HUES64 (cell line): ENCODE data around the gene SYNGR1. TPM values are rescaled to one million over a fixed set of nuclear protein-coding genes. Genes with fewer than 3 reads are reported as not detected.

ENCODE experiments used
- H3K27ac ChIP-seq: 2 replicates; pipeline ENCODE4 v1.7.0; 2013; ENCODE audit warnings: low read depth, low read length, inconsistent platforms
- H3K27me3 ChIP-seq: 2 replicates; pipeline ENCODE4 v1.6.1; 2013; ENCODE audit warnings: mild to moderate bottlenecking, low read length; ENCODE audit not compliant: insufficient read depth
- H3K36me3 ChIP-seq: 2 replicates; pipeline ENCODE4 v1.6.1; 2013; ENCODE audit warnings: mild to moderate bottlenecking, low read length; ENCODE audit not compliant: insufficient read depth
- H3K4me1 ChIP-seq: 2 replicates; pipeline ENCODE4 v1.6.1; 2013; ENCODE audit warnings: mild to moderate bottlenecking, low read length, moderate library complexity; ENCODE audit not compliant: insufficient read depth
- H3K4me3 ChIP-seq: 2 replicates; pipeline ENCODE4 v1.5.1; 2013; ENCODE audit warnings: mild to moderate bottlenecking, low read length, moderate library complexity
- H3K9ac ChIP-seq: 2 replicates; pipeline ENCODE4 v1.6.1; 2013; ENCODE audit warnings: mild to moderate bottlenecking, low read depth, low read length
- H3K9me3 ChIP-seq: 2 replicates; pipeline ENCODE4 v1.6.1; 2013; ENCODE audit warnings: low read depth, low read length; ENCODE audit not compliant: insufficient read depth
- WGBS: fragments of 150-250, 120-280 bp; methylation state at CpG from one replicate; pipeline ENCODE4 v1.1.7; 2013; ENCODE audit warnings: missing lambda C conversion rate; 5-methylcytosine and 5-hydroxymethylcytosine counted together
- polyA plus RNA-seq, 2 experiments: library from polyadenylated mRNA; stranded (reverse); fragments of 50-300 nt; gene quantifications; one replicate each; pipeline ENCODE4 v1.2.3, GENCODE V29; 2013

The SYNGR1 gene, protein sequence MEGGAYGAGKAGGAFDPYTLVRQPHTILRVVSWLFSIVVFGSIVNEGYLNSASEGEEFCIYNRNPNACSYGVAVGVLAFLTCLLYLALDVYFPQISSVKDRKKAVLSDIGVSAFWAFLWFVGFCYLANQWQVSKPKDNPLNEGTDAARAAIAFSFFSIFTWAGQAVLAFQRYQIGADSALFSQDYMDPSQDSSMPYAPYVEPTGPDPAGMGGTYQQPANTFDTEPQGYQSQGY
- polyA plus RNA-seq (2013, experiment 1 of 2) = 12.3 TPM
- 13.8 TPM for polyA plus RNA-seq (2013, experiment 2 of 2)

- peak within 1 kb of the TSS; percentile 82 for H3K4me3 ChIP-seq
- 4% methylated on average over 87 of the region's 87 CpGs for WGBS
- no peaks in the 10 kb centered on the region for H3K36me3 ChIP-seq
- peaks cover 5% of the 10 kb centered on the region; the same call in 1 of the 2 replicates for H3K27me3 ChIP-seq
- peaks cover 21% of the 10 kb centered on the region for H3K4me1 ChIP-seq
- peak within 1 kb of the TSS; percentile 73 for H3K9ac ChIP-seq
- H3K9me3 ChIP-seq = no peaks in the 10 kb centered on the region
- no peak within 1 kb of the TSS for H3K27ac ChIP-seq
Measured at GRCh38 chr22:39349967-39350726, at the start of gene SYNGR1. Gene SYNGR1, plus strand, starts transcription at chr22:39349991. Its CDS starts 20 bp downstream, at chr22:39350011.

GRCh38 chr22:39300186-39300830 lies 49.5 kb upstream of the SYNGR1 start:
- H3K27me3 ChIP-seq = no peaks in the 10 kb centered on the region
- 44% methylated on average over 19 of the region's 19 CpGs for WGBS
- no peak overlapping the region for H3K4me3 ChIP-seq
- no peak overlapping the region; the same call in 1 of the 2 replicates for H3K9ac ChIP-seq
- H3K27ac ChIP-seq = peak overlapping the region; percentile 27; the same call in 1 of the 2 replicates
- peaks cover 3% of the 10 kb centered on the region; the same call in 1 of the 2 replicates for H3K9me3 ChIP-seq
- H3K36me3 ChIP-seq = no peaks in the 10 kb centered on the region
- H3K4me1 ChIP-seq = peaks cover 13% of the 10 kb centered on the region; the same call in 1 of the 2 replicates

DNA sequence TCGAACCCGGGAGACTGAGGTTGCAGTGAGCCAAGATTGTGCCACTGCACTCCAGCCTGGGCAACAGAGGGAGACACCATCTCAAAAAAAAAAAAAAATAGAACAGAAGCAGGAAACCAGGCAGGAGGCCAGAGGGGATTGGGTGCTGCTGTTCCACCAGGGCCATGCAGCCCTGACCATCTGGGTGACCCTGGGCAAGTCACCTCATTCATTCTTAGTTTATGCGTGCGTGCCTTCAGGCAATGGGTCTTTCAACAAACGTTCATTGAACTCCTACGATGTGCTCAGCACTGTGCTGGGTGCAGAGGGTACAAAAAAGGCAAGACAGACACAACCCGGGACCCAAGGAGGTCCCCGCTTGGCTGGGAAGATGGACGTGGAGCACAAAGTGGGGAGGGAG lies 48.7 kb upstream of the SYNGR1 start:
- no peak overlapping the region for H3K27ac ChIP-seq
- H3K4me1 ChIP-seq = peaks cover 13% of the 10 kb centered on the region; the same call in 1 of the 2 replicates
- 92% methylated on average over 9 of the region's 9 CpGs for WGBS
- H3K4me3 ChIP-seq = no peak overlapping the region
- no peak overlapping the region for H3K9ac ChIP-seq
- H3K36me3 ChIP-seq = no peaks in the 10 kb centered on the region
- peaks cover 3% of the 10 kb centered on the region; the same call in 1 of the 2 replicates for H3K9me3 ChIP-seq
- H3K27me3 ChIP-seq = no peaks in the 10 kb centered on the region

DNA sequence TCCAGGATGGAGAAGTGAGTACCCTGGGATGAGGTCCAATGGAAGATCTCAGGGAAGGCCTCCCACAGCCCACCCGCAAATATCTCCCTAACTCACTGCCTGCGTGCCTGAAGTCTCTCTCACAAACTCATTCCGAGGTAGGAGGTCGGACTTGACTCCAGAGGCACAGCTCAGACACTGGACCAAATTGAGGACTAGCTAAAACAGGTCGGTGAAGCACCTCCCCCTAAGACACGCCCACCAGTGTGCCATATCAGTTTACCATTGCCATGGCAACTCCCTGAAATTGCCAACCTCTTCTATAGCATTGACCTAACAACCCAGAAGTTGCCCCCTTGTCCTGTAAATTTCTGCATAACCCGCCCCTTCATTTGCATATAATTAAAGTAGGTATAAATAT lies 47.9 kb upstream of the SYNGR1 start:
- Histone ChIP-seq H3K9me3 (peaks cover 3% of the 10 kb centered on the region; the same call in 1 of the 2 replicates), H3K9ac (no peak overlapping the region), H3K36me3 (no peaks in the 10 kb centered on the region), H3K27me3 (no peaks in the 10 kb centered on the region), H3K4me3 (no peak overlapping the region), H3K4me1 (peaks cover 11% of the 10 kb centered on the region; the same call in 1 of the 2 replicates), H3K27ac (no peak overlapping the region)
- WGBS = 84% methylated on average over 6 of the region's 7 CpGs

DNA sequence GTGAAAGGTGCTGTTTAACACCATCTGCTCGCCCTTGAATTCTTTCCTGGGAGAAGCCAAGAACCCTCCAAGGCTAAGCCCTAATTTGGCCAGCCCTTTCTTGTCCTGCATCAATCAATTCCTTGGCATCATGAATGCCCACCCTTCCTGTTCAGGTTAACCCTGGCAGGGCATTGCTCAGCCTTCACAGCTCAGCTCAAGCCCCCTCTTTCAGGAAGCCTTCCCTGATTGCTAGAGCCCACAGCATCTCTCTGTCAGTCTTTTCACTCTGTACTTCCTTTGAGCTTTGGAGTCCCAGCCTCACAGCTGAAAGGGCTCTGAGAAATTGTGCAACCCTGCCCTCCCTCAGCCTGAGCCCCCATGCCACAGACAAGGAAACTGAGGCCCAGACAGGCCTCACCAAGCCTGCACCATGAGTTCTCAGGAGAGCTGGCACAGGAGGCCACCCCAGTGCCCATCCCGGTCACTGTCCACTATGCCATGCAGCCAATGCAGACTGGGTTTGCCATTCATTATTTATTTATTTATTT lies 47.3 kb upstream of the SYNGR1 start:
- Histone ChIP-seq H3K36me3 (no peaks in the 10 kb centered on the region), H3K4me1 (peaks cover 6% of the 10 kb centered on the region; the same call in 1 of the 2 replicates), H3K27ac (no peak overlapping the region), H3K4me3 (no peak overlapping the region), H3K9me3 (peaks cover 3% of the 10 kb centered on the region; the same call in 1 of the 2 replicates), H3K9ac (no peak overlapping the region), H3K27me3 (no peaks in the 10 kb centered on the region)
- 90% methylated on average over 1 of the region's 2 CpGs for WGBS

GRCh38 chr22:39303358-39303757 lies 46.4 kb upstream of the SYNGR1 start:
- WGBS = 90% methylated on average over 11 of the region's 11 CpGs
- H3K4me1 ChIP-seq = peaks cover 1% of the 10 kb centered on the region; the same call in 1 of the 2 replicates
- H3K27ac ChIP-seq = no peak overlapping the region
- peaks cover 3% of the 10 kb centered on the region; the same call in 1 of the 2 replicates for H3K9me3 ChIP-seq
- no peaks in the 10 kb centered on the region for H3K36me3 ChIP-seq
- no peak overlapping the region for H3K9ac ChIP-seq
- H3K27me3 ChIP-seq = no peaks in the 10 kb centered on the region
- no peak overlapping the region for H3K4me3 ChIP-seq

- H3K27ac ChIP-seq = no peak overlapping the region
- no peak overlapping the region for H3K9ac ChIP-seq
- H3K9me3 ChIP-seq = peaks cover 3% of the 10 kb centered on the region; the same call in 1 of the 2 replicates
- no peaks in the 10 kb centered on the region for H3K36me3 ChIP-seq
- no peak overlapping the region for H3K4me3 ChIP-seq
- peaks cover 8% of the 10 kb centered on the region for H3K4me1 ChIP-seq
- WGBS = 94% methylated on average over 16 of the region's 16 CpGs
- no peaks in the 10 kb centered on the region for H3K27me3 ChIP-seq
Measured at GRCh38 chr22:39303892-39304671, 45.7 kb upstream of the SYNGR1 start.

- Histone ChIP-seq H3K9me3 (peaks cover 3% of the 10 kb centered on the region; the same call in 1 of the 2 replicates), H3K4me1 (peaks cover 17% of the 10 kb centered on the region), H3K4me3 (no peak overlapping the region), H3K27ac (no peak overlapping the region), H3K9ac (no peak overlapping the region), H3K36me3 (peaks cover 2% of the 10 kb centered on the region), H3K27me3 (no peaks in the 10 kb centered on the region)
- WGBS = 91% methylated on average over 14 of the region's 14 CpGs
Measured at GRCh38 chr22:39306456-39307361, 43.1 kb upstream of the SYNGR1 start.

DNA sequence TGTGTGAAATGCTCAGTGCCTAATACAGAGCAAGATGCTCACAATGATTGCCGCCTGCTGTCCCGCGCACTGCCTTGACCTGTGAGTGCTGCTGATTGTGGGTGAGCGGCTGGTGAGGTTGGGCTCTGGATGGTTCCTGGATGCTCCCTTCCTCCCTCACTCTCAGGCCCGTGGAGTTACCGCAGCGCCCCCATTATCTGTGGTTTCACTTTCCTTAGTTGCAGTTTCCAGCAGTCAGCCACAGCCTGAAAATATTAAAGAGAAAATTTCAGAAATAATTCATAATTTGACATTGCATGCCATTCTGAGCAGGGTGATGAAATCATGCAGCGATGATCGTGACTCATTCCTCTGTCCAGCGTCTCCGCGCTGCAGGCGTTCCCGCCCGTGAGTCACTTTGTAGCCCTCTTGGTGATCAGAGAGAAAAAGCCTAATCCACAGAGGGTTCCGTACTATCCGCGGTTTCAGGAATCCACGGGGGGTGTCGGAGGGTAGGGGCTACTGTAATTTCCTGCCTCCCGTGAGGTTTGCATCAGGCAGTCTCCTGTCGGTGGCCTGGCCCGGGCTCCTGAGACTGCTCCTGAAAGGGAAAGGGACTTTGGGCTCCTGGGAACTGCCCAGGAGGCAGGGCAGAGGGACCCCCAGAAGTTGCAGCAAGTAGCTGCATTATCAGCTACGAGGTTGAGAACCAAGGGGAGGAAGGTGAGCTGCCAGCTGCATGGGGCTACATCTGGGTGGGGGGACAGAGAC lies 41.0 kb upstream of the SYNGR1 start:
- Histone ChIP-seq H3K27me3 (no peaks in the 10 kb centered on the region), H3K9ac (no peak overlapping the region; the same call in 1 of the 2 replicates), H3K4me1 (peaks cover 17% of the 10 kb centered on the region), H3K36me3 (peaks cover 23% of the 10 kb centered on the region), H3K9me3 (no peaks in the 10 kb centered on the region), H3K4me3 (no peak overlapping the region), H3K27ac (peak overlapping the region; percentile 46; the same call in 1 of the 2 replicates)
- WGBS = 53% methylated on average over 24 of the region's 24 CpGs
